ENCODE data around the gene PDS5A.
"Not testable (repeated sequence)": the region's sequence is repeated elsewhere in the genome, so short reads cannot be mapped to it uniquely, and the experiment has no call there.

Gene PDS5A, protein sequence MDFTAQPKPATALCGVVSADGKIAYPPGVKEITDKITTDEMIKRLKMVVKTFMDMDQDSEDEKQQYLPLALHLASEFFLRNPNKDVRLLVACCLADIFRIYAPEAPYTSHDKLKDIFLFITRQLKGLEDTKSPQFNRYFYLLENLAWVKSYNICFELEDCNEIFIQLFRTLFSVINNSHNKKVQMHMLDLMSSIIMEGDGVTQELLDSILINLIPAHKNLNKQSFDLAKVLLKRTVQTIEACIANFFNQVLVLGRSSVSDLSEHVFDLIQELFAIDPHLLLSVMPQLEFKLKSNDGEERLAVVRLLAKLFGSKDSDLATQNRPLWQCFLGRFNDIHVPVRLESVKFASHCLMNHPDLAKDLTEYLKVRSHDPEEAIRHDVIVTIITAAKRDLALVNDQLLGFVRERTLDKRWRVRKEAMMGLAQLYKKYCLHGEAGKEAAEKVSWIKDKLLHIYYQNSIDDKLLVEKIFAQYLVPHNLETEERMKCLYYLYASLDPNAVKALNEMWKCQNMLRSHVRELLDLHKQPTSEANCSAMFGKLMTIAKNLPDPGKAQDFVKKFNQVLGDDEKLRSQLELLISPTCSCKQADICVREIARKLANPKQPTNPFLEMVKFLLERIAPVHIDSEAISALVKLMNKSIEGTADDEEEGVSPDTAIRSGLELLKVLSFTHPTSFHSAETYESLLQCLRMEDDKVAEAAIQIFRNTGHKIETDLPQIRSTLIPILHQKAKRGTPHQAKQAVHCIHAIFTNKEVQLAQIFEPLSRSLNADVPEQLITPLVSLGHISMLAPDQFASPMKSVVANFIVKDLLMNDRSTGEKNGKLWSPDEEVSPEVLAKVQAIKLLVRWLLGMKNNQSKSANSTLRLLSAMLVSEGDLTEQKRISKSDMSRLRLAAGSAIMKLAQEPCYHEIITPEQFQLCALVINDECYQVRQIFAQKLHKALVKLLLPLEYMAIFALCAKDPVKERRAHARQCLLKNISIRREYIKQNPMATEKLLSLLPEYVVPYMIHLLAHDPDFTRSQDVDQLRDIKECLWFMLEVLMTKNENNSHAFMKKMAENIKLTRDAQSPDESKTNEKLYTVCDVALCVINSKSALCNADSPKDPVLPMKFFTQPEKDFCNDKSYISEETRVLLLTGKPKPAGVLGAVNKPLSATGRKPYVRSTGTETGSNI (N-terminal part only)

DNA sequence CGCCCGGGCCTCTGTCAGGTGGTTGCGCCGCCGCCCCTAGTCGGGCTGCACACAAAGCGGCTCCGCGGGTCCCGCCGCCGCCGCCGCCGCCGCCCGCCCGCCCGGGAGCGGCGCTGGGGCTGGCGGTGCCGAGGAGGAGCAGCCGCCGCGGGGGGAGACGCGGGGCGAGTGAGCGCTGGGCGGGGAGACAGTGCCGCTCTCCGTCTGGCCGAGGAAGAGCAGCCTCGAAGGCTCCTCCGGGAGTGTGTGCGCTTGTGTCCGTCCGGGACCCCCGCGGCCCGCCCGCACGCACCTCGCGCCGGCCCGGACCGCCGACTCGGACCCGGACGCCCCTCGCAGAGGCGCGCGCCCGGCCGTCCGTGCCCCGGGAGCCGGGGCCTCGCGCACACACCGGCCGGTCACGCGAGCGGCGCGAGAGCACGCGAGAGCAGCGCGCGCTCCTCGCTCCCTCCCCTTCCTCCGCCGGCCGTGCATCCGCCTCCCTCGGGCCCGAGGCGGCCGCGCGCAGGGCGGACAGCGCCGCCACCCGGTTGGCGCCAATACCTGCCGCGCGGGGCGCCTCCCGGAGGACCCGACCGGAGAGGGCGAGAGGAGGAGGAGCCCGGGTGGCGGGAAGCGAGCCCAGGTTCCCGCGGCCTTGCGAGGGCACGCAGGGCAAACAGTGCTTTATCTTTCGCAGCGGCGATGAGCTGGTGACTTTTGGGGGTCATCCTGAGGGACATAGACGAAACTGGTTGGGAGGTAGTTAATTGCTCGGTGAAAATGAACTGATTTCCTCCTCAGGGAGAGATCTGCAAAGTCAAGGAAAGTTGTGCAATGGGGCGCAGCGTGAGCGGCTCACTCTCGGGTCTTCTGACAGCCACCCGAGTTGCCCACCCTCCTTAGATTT, at the start of gene PDS5A:
Gene PDS5A (minus strand): TSS at position 423 of the 889 bp plus-strand sequence. CDS start 1,334 bp downstream, outside the sequence.
- DNase-seq (ENCODE audit: low read depth in 2 of 2): peak; percentile 68 to 72

DNA sequence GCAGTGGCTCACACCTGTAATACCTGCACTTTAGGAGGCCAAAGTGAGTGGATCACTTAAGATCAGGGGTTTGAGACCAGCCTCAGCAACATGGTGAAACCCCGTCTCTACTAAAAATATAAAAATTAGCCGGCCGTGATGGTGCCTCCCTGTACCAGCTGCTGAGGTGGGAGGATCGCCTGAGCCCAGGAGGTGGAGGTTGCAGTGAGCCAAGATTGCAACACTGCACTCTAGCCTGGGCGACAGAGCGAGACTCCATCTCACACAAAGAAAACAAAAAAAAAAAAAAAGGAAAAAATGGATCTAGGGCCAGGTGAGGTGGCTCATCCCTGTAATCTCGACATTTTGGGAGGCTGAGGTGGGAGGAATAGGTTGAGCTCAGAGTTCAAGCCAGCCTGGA, 46.3 kb upstream of the PDS5A start:
- DNase-seq (ENCODE audit: low read depth in 2 of 2): not testable (repeated sequence)

DNA sequence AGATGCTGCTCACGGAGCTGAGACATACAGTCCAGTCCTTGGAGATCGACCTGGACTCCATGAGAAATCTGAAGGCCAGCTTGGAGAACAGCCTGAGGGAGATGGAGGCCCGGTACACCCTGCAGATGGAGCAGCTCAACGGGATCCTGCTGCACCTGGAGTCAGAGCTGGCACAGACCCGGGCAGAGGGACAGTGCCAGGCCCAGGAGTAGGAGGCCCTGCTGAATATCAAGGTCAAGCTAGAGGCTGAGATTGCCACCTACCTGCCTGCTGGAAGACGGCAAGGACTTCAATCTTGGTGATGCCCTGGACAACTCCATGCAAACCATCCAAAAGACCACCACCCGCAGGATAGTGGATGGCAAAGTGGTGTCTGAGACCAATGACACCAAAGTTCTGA, 43.4 kb upstream of the PDS5A start:
- DNase-seq (ENCODE audit: low read depth in 2 of 2): not testable (repeated sequence)

DNA sequence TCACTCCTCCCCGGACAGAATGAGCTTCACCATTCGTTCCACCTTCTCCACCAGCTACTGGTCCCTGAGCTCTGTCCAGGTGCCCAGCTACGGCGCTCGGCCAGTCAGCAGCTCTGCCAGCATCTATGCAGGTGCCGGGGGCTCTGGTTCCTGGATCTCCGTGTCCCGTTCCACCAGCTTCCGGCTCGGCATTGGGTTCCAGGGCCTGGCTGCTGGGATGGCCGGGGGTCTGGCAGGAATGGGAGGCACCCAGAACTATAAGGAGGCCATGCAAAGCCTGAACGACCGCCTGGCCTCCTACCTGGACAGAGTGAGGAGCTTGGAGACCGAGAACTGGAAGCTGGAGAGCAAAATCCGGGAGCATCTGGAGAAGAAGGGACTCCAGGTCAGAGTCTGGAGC, 42.5 kb upstream of the PDS5A start:
- no peak for DNase-seq (ENCODE audit: low read depth in 2 of 2)

- DNase-seq (ENCODE audit: low read depth in 2 of 2): no peak
These were observed 38.3 kb upstream of the PDS5A start for GRCh38 chr4:40016007-40016406.

DNA sequence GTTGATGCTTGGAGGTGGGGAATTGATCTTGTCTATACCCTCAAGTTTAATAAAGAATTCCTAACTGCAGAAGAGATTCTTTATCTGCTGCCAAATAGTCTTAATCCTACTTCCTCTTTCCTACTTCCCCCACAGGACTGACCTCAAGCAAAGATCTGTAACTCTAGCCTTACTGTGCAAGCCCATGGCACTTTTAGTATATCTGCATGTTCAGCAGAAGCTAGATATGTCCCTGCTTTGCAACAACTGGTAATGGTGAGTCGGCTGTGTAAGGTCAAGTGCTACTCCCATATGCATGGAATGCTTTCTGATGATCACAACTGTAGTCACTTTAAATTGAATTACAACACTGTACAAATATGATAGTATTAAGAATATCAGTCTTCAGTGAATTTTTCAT, 26.3 kb upstream of the PDS5A start:
- no peak for DNase-seq (ENCODE audit: low read depth in 2 of 2)

GRCh38 chr4:40000711-40001110, 23.0 kb upstream of the PDS5A start:
- no peak for DNase-seq (ENCODE audit: low read depth in 2 of 2)

- no peak for DNase-seq (ENCODE audit: low read depth in 2 of 2)
These were observed 21.1 kb upstream of the PDS5A start for GRCh38 chr4:39998659-39999345.

DNA sequence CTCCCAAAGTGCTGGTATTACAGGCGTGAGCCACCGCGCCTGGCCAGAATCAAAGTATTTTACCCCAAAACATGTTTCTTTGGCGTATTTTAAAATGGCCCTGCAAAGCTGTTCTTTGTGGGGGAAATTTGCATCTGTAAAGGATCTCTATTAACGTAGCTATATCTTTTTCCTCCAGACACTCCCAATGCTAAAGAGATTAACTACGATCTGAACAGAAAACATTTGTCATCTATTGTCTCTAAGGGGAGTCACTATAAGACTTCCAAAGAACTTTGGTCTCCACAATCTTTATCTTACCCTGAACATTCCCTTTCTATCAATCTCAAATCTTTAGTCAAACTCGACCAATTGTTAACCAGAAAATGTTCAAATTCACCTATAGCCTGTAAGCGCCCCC, 19.1 kb upstream of the PDS5A start:
- no peak for DNase-seq (ENCODE audit: low read depth in 2 of 2)

DNA sequence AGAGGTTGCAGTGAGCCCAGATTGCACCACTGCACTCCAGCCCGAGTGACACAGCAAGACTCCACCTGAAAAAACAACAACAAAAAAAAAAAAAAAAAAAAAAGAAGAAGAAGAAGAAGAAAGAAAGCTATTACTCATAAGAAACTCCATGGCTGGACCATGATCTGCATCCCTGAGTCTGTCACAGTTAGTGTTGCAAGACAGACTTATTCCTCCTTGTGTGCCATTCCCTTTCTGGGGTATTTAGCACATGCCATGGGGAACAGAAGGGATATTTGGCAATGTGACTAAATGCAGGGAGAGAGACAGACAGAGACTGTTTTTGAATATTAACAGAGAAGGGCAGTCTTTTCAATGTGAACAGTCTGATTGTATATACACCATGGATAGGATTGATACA, 16.7 kb upstream of the PDS5A start:
- DNase-seq (ENCODE audit: low read depth in 2 of 2): no peak

DNA sequence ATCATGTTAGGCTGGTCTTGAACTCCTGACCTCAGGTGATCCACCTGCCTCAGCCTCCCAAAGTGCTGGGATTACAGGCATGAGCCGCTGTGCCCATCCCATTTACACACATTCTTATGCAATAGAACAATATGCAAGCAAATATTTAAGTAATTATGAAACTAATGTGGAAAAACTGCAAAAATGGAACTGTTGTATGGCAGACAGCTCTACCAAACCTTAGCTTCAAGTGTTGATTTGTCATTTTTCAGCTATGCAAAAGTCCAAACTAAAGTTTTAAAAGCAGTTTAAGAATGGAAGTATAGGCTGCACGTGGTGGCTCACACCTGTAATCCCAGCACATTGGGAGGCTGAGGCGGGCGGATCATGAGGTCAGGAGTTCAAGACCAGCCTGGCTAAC, 11.7 kb upstream of the PDS5A start:
- not testable (repeated sequence) for DNase-seq (ENCODE audit: low read depth in 2 of 2)

DNA sequence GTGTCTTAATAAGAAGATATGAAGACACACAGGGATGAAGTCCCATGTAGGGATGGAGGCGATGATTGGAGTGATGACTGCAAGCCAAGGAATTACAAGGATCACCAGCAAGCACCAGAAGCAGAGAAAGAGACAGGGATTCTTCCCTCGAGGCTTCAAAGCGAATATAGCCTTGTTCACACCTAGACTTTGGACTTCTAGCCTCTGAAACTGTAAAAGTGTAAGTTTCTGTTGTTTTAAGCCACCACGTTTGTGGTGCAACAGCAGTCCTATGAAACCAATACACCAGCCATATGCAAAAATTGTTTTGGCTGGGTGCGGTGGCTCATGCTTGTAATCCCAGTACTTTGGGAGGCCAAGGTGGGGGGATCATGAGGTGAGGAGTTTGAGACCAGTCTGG, 9.8 kb upstream of the PDS5A start:
- no peak for DNase-seq (ENCODE audit: low read depth in 2 of 2)

DNA sequence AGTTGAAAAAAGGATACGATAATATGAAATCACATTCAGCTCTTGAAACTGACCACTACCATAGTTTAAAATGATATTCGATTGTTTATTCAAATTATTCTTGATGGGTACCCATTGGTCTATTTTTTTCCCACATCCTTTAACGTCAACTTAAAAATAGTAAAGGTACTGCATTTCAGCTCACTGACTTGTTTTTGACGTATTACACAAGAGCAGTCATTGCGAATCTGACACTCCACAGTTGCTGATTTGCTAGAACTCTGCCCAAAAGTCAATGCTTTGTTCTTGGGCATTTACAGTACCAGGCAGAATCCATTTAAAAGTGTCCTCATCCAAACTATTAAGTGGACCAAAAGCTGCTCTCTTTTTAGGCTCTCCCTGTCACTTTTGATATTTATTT, 1.2 kb upstream of the PDS5A start:
- DNase-seq (ENCODE audit: low read depth in 2 of 2): no peak

- no peak for DNase-seq (ENCODE audit: low read depth in 2 of 2)
These were observed 666 bp upstream of the PDS5A start for GRCh38 chr4:39978378-39978775.

DNA sequence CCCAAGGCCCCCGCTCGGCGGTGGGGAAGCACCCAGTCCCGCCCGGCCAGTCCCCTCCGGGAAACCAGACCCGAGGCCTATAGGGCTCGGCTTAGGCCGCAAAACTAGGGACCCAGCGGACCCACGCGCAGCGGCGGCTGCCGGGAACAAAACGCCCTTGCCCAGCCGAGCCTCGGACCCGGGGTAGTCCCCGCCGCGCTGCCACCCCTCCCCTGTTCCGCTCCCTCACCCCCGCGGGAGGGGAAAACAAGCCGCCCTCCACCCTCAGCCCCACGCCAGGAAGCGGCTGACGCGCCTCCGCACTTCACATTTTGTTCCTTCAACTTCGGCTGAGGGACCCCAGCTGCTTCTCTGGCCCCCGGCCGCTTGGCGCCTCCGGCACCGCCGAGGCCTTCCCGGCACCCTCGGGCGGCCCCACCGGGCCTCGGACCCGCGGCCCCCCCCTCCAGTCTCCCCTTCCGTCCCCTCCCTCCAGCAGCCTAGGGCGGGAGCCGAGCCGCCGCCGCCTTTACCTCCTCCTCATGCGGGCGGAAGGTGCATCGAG, 694 bp downstream of the PDS5A start:
- peak; percentile 16 to 20 for DNase-seq (ENCODE audit: low read depth in 2 of 2)

DNA sequence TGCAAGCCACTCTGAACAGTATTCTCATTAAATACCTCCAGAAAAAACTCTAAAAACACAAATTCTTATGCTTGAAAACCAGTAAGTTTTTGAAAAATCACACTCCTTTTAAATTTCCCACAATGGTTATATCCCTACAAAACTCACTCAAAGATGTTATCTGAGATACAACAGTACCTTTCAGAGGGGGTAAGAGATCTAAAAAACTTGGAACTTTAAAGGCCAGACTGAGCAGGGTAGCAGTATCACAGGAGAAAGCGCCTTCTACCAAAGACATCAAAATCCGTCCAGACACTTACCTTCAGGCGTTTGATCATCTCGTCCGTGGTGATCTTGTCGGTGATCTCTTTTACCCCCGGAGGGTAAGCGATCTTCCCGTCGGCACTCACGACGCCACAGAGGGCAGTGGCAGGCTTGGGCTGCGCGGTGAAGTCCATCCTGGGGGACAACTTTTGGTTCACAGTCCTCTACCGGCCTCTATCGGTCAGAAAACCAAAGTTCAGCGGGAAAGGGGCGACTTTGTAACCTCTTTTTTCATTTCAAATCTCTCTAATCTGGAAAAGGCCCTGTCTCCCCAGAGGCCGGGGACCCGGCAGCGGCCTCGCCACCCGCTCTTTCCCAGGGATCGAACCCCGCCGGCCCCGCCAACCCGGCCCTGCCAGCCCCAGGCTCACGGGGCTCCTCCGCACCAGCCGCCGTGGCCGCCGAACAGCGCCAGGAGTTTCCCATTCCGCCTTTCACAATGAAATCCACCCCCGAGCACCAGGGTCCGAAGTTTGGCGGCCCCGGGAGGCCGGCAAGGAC, 1.4 kb downstream of the PDS5A start:
- peak; percentile 21 to 37 for DNase-seq (ENCODE audit: low read depth in 2 of 2)

DNA sequence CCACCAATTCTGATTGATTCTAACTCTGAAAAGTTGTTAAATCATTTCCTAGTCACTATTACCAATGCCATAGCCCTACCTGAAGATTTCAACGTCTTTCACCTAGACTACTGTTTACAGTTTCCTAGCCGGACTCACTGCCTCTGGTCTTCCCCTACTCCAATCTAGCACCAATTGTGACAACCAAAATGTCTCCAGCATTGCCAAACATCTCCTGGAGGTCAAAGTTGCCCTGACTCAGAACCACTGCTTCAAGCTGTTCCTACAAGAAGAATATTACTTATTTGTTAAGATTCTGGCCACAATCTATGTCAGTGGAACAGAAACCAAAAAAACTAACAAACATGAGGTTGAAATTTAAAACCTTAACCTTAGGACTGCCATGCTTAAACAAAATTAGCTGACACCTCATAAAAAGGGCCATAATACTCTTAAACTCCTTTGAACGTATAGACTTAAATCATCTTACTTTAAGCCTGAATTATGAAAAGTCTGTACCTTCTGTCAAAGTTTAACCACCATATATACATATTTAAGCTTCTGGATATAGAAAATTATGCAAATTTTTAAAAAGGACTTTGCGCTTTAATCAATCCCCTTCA, 2.1 kb downstream of the PDS5A start:
- no peak for DNase-seq (ENCODE audit: low read depth in 2 of 2)

GRCh38 chr4:39973052-39973451, 4.7 kb downstream of the PDS5A start:
- DNase-seq (ENCODE audit: low read depth in 2 of 2): not testable (repeated sequence)

All from stimulated activated CD4-positive, alpha-beta T cell treated with anti-CD3 and anti-CD28 coated beads, Interleukin-1b, Interleukin-23, amount 100 ng/mL, for 1 hour (primary cell).